Measurements from ENCODE around the gene TFDP2. TPM values are rescaled to one million over a fixed set of nuclear protein-coding genes. Genes with fewer than 3 reads are reported as not detected.

Gene TFDP2
- total RNA-seq, 1 experiment from 2014 or later = 55.4 TPM

GRCh38 chr3:142019794-142020320, 129.5 kb downstream of the TFDP2 start:
- no peaks in the 10 kb centered on the region for H3K27me3 ChIP-seq (ENCODE audit: insufficient read depth, low read length)
- peak overlapping the region; percentile 40 for H3K4me2 ChIP-seq (ENCODE audit: low read length)
- no peak overlapping the region for H3K9ac ChIP-seq (ENCODE audit: low read length)
- ATAC-seq = peak; percentile 40; the same call in 1 of the 2 replicates
- H3K79me2 ChIP-seq (ENCODE audit: insufficient read depth, low read length) = no peaks in the 10 kb centered on the region
- no peak overlapping the region for H2AFZ ChIP-seq (ENCODE audit: low read depth, low read length, poor library complexity, severe bottlenecking)
- RAD21 ChIA-PET (ENCODE audit: low non-redundant PET in 1 of 2, low total read pairs in 2 of 2, uncharacterized antibody in 2 of 2, unreplicated experiment in 2 of 2) = no interaction called here
- CTCF ChIA-PET = no interaction called here
- POLR2A ChIA-PET = no interaction called here
- H3K9me3 ChIP-seq (ENCODE audit: control insufficient read depth in 1 of 2, insufficient read depth in 1 of 2, low read depth in 1 of 2, low read length in 2 of 2) = no peaks in the 10 kb centered on the region
- no TSS peak for BruUV-seq (replicated peaks)
- peaks cover 7% of the 10 kb centered on the region; the same call in 1 of the 2 replicates for H3K9me2 ChIP-seq (ENCODE audit: insufficient read depth)
- intact Hi-C loops (cut with micrococcal nuclease) = no loop called here
- no peak overlapping the region for H3K4me3 ChIP-seq (replicated peaks in 1 of 2; ENCODE audit: low read depth in 1 of 2, low read length in 2 of 2)
- no peak for DNase-seq (ENCODE audit: low read depth, low spot score)
- H3K4me1 ChIP-seq (ENCODE audit: control insufficient read depth in 1 of 2, insufficient read depth in 2 of 2, low read length in 2 of 2) = peaks cover 9 to 15% of the 10 kb centered on the region in 2 experiments; a peak in 3 of 4 replicates
- H3K36me3 ChIP-seq (ENCODE audit: control insufficient read depth in 1 of 2, insufficient read depth in 2 of 2, low read length in 2 of 2) = no peaks in the 10 kb centered on the region
- peak overlapping the region; percentile 8; the same call in 1 of the 2 replicates for H3K27ac ChIP-seq (ENCODE audit: low read depth, low read length)
- H4K20me1 ChIP-seq (ENCODE audit: insufficient read depth) = no peaks in the 10 kb centered on the region
- TF ChIP-seq RAD21 (IDR thresholded peaks at IDR 0.05; ENCODE audit: low read depth) (no peak), EZH2 (IDR thresholded peaks at IDR 0.05) (no peak), ZBTB33 (IDR thresholded peaks at IDR 0.05; ENCODE audit: extremely low read depth, insufficient replicate concordance, low read length) (no peak), REST (IDR thresholded peaks at IDR 0.05; ENCODE audit: low read depth) (no peak), CEBPB (IDR thresholded peaks at IDR 0.05; ENCODE audit: low read depth) (0 out of 2 replicates have a peak, but pooled peaks have one; percentile 38), YY1 (IDR thresholded peaks at IDR 0.05; ENCODE audit: extremely low read depth, insufficient replicate concordance, low read depth, low read length) (no peak), EGR1 (IDR thresholded peaks at IDR 0.05; ENCODE audit: low read depth) (no peak), JUND (IDR thresholded peaks at IDR 0.05) (0 out of 2 replicates have a peak, but pooled peaks have one; percentile 16), ATF3 (IDR thresholded peaks at IDR 0.05) (no peak), SIN3A (IDR thresholded peaks at IDR 0.05; ENCODE audit: low read depth) (no peak)

Data from HCT116 (cell line).